Smooth muscle cell of the pulmonary artery (primary cell): ENCODE measurements around the gene PANK4. TPM values are rescaled to one million over a fixed set of nuclear protein-coding genes. Genes with fewer than 3 reads are reported as not detected.

Experiments
- total RNA-seq: library from RNA; depleted of rRNA; stranded (reverse); fragments of >200 nt; gene quantifications from 2 replicates; pipeline ENCODE4 v1.2.3, GENCODE V29; 2014

Gene PANK4
- total RNA-seq = 22.0 and 23.2 TPM in 2 replicates

DNA sequence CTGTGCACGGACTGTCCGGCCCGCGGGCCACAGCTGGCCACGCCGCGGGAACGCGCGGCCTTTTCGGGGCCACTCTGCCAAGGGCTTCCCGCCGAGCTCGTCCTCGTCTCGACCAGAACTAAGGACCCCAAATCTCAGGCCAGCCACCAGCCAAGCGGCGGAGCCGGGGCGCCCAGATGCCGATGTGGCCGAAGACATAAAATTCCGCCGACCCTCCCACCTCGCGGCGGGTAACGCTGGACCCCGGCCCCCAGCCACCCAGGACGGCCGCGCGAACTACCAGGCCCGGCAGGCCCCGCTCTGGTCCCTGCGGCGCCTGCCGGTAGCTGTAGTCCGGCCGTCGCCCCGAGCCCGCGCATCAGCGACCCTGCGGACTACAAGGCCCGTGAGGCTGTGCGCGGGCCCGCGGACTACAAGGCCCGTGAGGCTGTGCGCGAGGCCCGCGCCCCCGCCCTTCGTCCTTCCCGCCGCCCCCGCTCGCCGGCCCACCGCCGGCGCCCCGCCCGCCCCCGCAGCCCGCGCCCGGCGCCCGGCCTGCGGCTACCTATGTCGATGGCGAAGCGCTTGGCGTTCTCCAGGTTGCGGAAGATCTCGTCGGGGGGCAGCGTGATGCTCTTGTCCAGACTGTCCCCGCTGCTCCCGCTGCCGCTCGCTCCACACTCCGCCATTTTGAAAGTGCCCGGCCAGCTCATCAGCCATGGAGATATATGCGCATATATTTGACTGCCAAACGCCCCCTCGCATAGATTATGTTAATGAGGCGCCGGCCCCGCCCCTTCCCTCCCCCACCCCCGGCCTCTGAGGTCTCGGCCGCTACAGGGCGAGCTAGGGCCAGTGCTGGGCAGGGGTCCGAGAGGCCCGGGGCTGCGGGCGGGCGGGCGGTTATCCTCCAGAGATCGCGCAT lies at the start of gene PANK4:
Gene PANK4 (minus strand): TSS at position 677 of the 904 bp plus-strand sequence. CDS start 9 bp downstream, at position 668.

GRCh38 chr1:2556277-2556677 lies 29.9 kb upstream of the PANK4 start, which contains the start of gene TNFRSF14:
TSS of gene TNFRSF14 (plus strand) at chr1:2556371. CDS start at chr1:2556665, 294 bp downstream.

DNA sequence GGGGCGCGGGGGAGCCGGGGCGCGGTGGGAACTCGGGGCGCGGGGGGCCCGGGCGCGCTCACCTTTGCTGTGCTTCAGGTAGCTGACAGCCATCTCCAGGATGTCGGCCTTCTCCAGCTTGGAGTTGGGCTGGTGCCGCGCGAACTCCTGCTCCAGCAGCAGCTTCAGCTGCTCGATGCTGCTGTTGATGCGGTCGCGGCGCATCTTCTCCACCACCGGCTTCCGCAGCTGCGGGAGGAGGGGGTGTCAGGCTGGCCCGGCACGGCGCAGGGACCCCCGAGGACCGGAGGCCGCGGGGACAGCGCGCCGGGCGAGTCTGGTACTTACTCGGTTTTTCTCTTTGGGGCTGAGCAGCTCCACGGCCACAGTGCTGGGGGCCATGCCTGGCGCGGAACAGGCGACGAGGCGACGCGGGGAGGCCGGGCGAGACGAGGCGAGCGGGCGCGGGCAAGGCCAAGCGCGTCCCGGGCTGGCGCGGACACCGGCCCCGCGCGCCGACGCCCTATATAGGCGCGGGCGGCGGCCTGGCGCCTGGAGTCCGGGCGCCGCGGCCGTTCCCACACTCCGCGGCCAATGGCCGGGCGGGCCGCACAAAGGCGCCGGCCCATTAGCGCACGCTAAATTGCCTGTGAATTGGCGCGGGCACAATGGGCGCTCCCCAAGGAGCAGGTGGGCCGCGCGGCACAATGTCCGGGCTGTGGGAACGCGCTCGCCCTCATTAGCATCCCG lies 3.6 kb upstream of the PANK4 start, which contains the start of gene HES5:
Gene HES5 (minus strand): TSS at position 480 of the 729 bp plus-strand sequence. CDS start 99 bp downstream, at position 381.

GRCh38 chr1:2476061-2476999 lies 50.1 kb downstream of the PANK4 start, which contains the start of gene PLCH2:
TSS of gene PLCH2 (plus strand) at chr1:2476289. CDS start at chr1:2476589, 300 bp downstream.

Other genes with a start within 250 kb of the PANK4 start
- 15.4 and 20.0 TPM in 2 replicates for gene MORN1, start 135.0 kb downstream of the PANK4 start, total RNA-seq
- 112 TPM in 2 replicates for gene RER1, start 134.8 kb downstream of the PANK4 start, total RNA-seq
- 27.2 and 43.2 TPM in 2 replicates for gene PEX10, start 114.0 kb downstream of the PANK4 start, total RNA-seq
- 0.33 and 0.53 TPM in 2 replicates for gene PLCH2, start 50.3 kb downstream of the PANK4 start, total RNA-seq
- gene HES5, start 3.7 kb upstream of the PANK4 start, total RNA-seq = not detected in 2 replicates
- 19.3 and 25.0 TPM in 2 replicates for gene TNFRSF14, start 29.8 kb upstream of the PANK4 start, total RNA-seq
- gene PRXL2B, start 60.2 kb upstream of the PANK4 start, total RNA-seq = 15.2 and 16.9 TPM in 2 replicates
- gene MMEL1, start 106.4 kb upstream of the PANK4 start, total RNA-seq = 0.39 TPM in 1 of 2 replicates, not detected in the other